GM23248 (cell line): ENCODE data around the gene CCT7. TPM values are rescaled to one million over a fixed set of nuclear protein-coding genes. Genes with fewer than 3 reads are reported as not detected.

Source experiments
- DNase-seq: peaks from one replicate; pipeline ENCODE4 v3.0.0-alpha.2; 2015
- H2AFZ ChIP-seq: fragments of 200-600 bp; sonication (generic); 2 replicates; pipeline ENCODE4 v1.6.1; 2016; ENCODE audit warnings: antibody characterized with exemption
- H3F3A ChIP-seq: fragments of 200-600 bp; sonication (generic); 2 replicates; pipeline ENCODE4 v1.6.1; 2016; ENCODE audit warnings: mild to moderate bottlenecking, antibody characterized with exemption, mixed run types; ENCODE audit not compliant: insufficient read depth
- H3K27ac ChIP-seq: fragments of 200-600 bp; sonication (generic); 2 replicates; pipeline ENCODE4 v1.5.1; 2016; ENCODE audit warnings: mild to moderate bottlenecking
- H3K27me3 ChIP-seq: fragments of 200-600 bp; sonication (generic); replicated peaks from 2 replicates; pipeline ENCODE4 v1.6.1; 2016; ENCODE audit warnings: mild to moderate bottlenecking; ENCODE audit not compliant: insufficient read depth
- H3K36me3 ChIP-seq: fragments of 200-600 bp; sonication (generic); 2 replicates; pipeline ENCODE4 v1.6.1; 2016; ENCODE audit warnings: low read depth, mild to moderate bottlenecking
- H3K4me1 ChIP-seq: fragments of 200-600 bp; sonication (generic); 2 replicates; pipeline ENCODE4 v1.6.1; 2016; ENCODE audit warnings: mild to moderate bottlenecking; ENCODE audit not compliant: insufficient read depth
- H3K4me2 ChIP-seq: fragments of 200-600 bp; sonication (generic); one replicate; pipeline ENCODE4 v1.6.1; 2016; ENCODE audit warnings: mild to moderate bottlenecking; ENCODE audit not compliant: unreplicated experiment
- H3K4me3 ChIP-seq: fragments of 200-600 bp; sonication (generic); 2 replicates; pipeline ENCODE4 v1.5.1; 2016; ENCODE audit warnings: mild to moderate bottlenecking
- H3K79me2 ChIP-seq: fragments of 200-600 bp; sonication (generic); 2 replicates; pipeline ENCODE4 v1.6.1; 2016; ENCODE audit warnings: mild to moderate bottlenecking; ENCODE audit not compliant: insufficient read depth
- H3K9ac ChIP-seq: fragments of 200-600 bp; sonication (generic); 2 replicates; pipeline ENCODE4 v1.6.1; 2016; ENCODE audit warnings: mild to moderate bottlenecking
- H3K9me2 ChIP-seq: fragments of 200-600 bp; sonication (generic); 2 replicates; pipeline ENCODE4 v1.6.1; 2016; ENCODE audit warnings: mixed run types, mild to moderate bottlenecking, moderate library complexity; ENCODE audit not compliant: insufficient read depth
- H3K9me3 ChIP-seq: fragments of 200-600 bp; sonication (generic); one replicate; pipeline ENCODE4 v1.6.1; 2017; ENCODE audit warnings: low read depth
- H4K20me1 ChIP-seq: fragments of 200-600 bp; sonication (generic); 2 replicates; pipeline ENCODE4 v1.6.0; 2016; ENCODE audit not compliant: insufficient read depth
- EZH2 ChIP-seq: fragments of 200-600 bp; sonication (generic); IDR thresholded peaks from 2 replicates; pipeline ENCODE4 v1.6.1; 2018; ENCODE audit warnings: antibody characterized with exemption, mild to moderate bottlenecking; ENCODE audit not compliant: insufficient read depth, poor library complexity, severe bottlenecking
- EZH2phosphoT487 ChIP-seq: fragments of 200-600 bp; sonication (generic); IDR thresholded peaks from 2 replicates; pipeline ENCODE4 v1.6.1; 2018; ENCODE audit warnings: antibody characterized with exemption, moderate library complexity, mild to moderate bottlenecking, low read depth; ENCODE audit not compliant: insufficient read depth
- WGBS, 2 experiments: methylation state at CpG; one replicate each; pipeline ENCODE4 v1.1.6; 2015 to 2017; ENCODE audit warnings: low lambda C conversion rate in 2 of 2, low coverage in 1 of 2; ENCODE audit errors: missing lambda C conversion rate in 2 of 2; 5-methylcytosine and 5-hydroxymethylcytosine counted together
- in situ Hi-C: fragments of 300-500 bp; cut with MboI; formaldehyde crosslinking; loops from 2 replicates; pipeline ENCODE4 v1.15.0; 2020
- polyA plus RNA-seq: library from polyadenylated mRNA; unstranded; fragments of >200 nt; fragmentation: Nextera tagmentation; extraction: Ambion mirVana; gene quantifications from 2 replicates; pipeline ENCODE4 v1.2.1, GENCODE V29; 2016
- total RNA-seq: library from RNA; depleted of rRNA; stranded (reverse); fragments of >200 nt; shearing (Covaris generic); gene quantifications from 2 replicates; pipeline ENCODE4 v1.2.3, GENCODE V29; 2014

CCT7 gene
- total and polyA plus RNA-seq, 2 experiments from 2014 or later: 213 to 272 TPM

GRCh38 chr2:73291461-73292315 is 57.6 kb downstream of the CCT7 start:
- H4K20me1 ChIP-seq: no peaks in the 10 kb centered on the region
- H3K9ac ChIP-seq: no peak overlapping the region

DNA sequence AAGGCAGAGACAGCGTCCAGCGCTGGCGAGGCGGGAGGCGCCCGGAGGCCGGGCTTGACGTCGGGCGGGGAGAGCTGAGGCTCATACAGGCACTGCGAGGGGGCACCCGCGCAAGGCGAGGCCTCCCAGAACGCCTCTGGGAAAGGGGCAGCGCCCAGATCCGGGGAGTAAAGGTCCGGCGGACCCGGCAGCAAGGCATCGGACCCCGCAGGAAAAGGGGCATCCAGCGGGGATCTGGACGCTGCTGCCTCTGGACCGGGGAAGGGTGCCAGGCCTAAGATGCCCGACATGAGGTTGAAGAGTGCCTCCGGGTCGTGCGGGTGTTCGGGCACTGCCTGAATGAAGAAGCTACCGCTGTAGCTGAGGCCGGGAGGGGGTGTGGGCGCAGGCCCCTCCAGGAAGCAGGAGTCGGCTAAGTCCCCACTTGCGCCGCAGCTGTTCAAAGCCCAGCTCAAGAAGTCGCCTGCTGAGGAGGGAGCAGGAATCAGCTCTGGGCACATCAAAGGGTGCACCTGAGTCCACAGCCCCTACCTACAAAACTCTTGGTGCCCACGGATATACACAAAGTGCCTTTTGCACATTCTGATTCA is 58.3 kb downstream of the CCT7 start:
- 4% methylated on average over 31 to 37 of the region's 38 CpGs for WGBS, 2 experiments
- Histone ChIP-seq H3K27ac (no peak overlapping the region), H2AFZ (no peak overlapping the region), H3K27me3 (peaks cover 55% of the 10 kb centered on the region), H3K9ac (no peak overlapping the region), H3K4me1 (no peaks in the 10 kb centered on the region), H3K36me3 (no peaks in the 10 kb centered on the region), H3K79me2 (no peaks in the 10 kb centered on the region), H3K9me2 (no peaks in the 10 kb centered on the region), H4K20me1 (no peaks in the 10 kb centered on the region), H3K9me3 (no peaks in the 10 kb centered on the region), H3K4me3 (no peak overlapping the region), H3F3A (no peaks in the 10 kb centered on the region), H3K4me2 (no peak overlapping the region)
- no peak for DNase-seq
- peak; percentile 90 for TF ChIP-seq EZH2
- no peak for TF ChIP-seq EZH2phosphoT487
- in situ Hi-C loops: no loop called here

More at GRCh38 chr2:73291461-73292315, 57.6 kb downstream of the CCT7 start:
- Histone ChIP-seq H3K4me3 (0 out of 2 replicates have a peak overlapping the region, but pooled peaks have one; percentile 28), H3K27me3 (peaks cover 56% of the 10 kb centered on the region), H2AFZ (no peak overlapping the region), H3F3A (no peaks in the 10 kb centered on the region), H3K9me3 (no peaks in the 10 kb centered on the region), H3K79me2 (no peaks in the 10 kb centered on the region), H3K9me2 (no peaks in the 10 kb centered on the region), H3K4me1 (no peaks in the 10 kb centered on the region), H3K4me2 (peak overlapping the region; percentile 36), H3K27ac (no peak overlapping the region), H3K36me3 (no peaks in the 10 kb centered on the region)
- no peak for TF ChIP-seq EZH2
- TF ChIP-seq EZH2phosphoT487: 0 out of 2 replicates have a peak, but pooled peaks have one; percentile 20
- 5 to 6% methylated on average over 73 to 79 of the region's 82 CpGs for WGBS, 2 experiments
- in situ Hi-C loops: no loop called here
- no peak for DNase-seq

DNA sequence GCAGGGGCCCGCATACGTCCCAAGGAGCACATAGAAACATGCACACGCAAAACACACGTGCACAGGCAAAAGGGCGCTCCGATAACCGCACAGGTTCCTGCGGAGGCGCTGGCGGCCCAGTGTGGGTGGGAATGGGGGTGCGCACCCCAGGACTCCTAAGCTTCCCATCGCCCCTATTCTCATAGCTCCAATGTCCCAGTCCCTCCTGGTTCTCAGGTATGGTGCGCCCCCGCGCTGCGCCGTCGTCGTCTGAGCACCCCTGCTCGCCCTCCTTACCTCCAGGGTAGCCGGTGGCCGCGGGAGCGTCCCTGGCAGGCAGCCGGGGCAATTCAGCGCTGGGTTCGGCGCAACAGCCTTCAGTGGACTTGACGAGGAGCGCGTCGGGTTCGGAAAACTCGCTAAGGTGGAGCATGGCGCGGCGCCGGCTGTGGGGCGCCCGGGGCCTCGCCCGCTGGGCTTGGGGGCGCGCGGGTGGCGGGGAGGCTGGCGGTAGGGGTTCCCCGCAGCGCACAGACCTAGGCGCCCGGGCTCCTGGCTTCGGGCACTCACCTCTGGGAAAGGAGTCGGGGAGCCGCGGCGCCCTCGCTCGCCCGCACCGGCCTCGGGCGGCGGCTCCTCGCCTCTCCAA is 58.9 kb downstream of the CCT7 start:
- Histone ChIP-seq H3F3A (no peaks in the 10 kb centered on the region), H3K4me2 (peak overlapping the region; percentile 69), H2AFZ (peak overlapping the region; percentile 61), H3K79me2 (no peaks in the 10 kb centered on the region), H4K20me1 (no peaks in the 10 kb centered on the region), H3K9ac (no peak overlapping the region), H3K9me3 (no peaks in the 10 kb centered on the region), H3K36me3 (no peaks in the 10 kb centered on the region), H3K9me2 (no peaks in the 10 kb centered on the region), H3K4me1 (no peaks in the 10 kb centered on the region), H3K4me3 (peak overlapping the region; percentile 71), H3K27ac (no peak overlapping the region), H3K27me3 (peaks cover 53% of the 10 kb centered on the region)
- TF ChIP-seq EZH2 (peak; percentile 22), EZH2phosphoT487 (0 out of 2 replicates have a peak, but pooled peaks have one; percentile 8)
- DNase-seq: no peak
- in situ Hi-C loops: no loop called here
- WGBS, 2 experiments: 5 to 11% methylated on average over 35 to 48 of the region's 64 CpGs

GRCh38 chr2:73293534-73294171 is 59.5 kb downstream of the CCT7 start, which contains the start of gene EGR4:
Gene EGR4, minus strand, starts transcription at chr2:73293548. Its CDS starts 231 bp downstream, at chr2:73293317.
- Histone ChIP-seq H3K27ac (no peak within 1 kb of the TSS), H3K36me3 (no peaks in the 10 kb centered on the region), H3K27me3 (peaks cover 51% of the 10 kb centered on the region), H2AFZ (peak within 1 kb of the TSS; percentile 61), H4K20me1 (no peaks in the 10 kb centered on the region), H3K4me2 (peak within 1 kb of the TSS; percentile 69), H3K79me2 (no peaks in the 10 kb centered on the region), H3K4me1 (no peaks in the 10 kb centered on the region), H3F3A (no peaks in the 10 kb centered on the region), H3K4me3 (peak within 1 kb of the TSS; percentile 71), H3K9me2 (no peaks in the 10 kb centered on the region), H3K9ac (no peak within 1 kb of the TSS), H3K9me3 (no peaks in the 10 kb centered on the region)
- DNase-seq: peak; percentile 85
- in situ Hi-C loops: no loop called here
- TF ChIP-seq EZH2phosphoT487 (no peak), EZH2 (no peak)
- 4 to 5% methylated on average over 23 to 44 of the region's 45 CpGs for WGBS, 2 experiments
